ENCODE data around the gene SRGAP3.

Gene SRGAP3

GRCh38 chr3:9155028-9155427 is 94.4 kb downstream of the SRGAP3 start:
- H3K4me3 ChIP-seq (ENCODE audit: low read length): no peak overlapping the region
- TF ChIP-seq ZNF274 (IDR thresholded peaks at IDR 0.05; ENCODE audit: low read depth, low read length): no peak

GRCh38 chr3:9153904-9154619 is 95.4 kb downstream of the SRGAP3 start:
- no peak for TF ChIP-seq ZNF274 (IDR thresholded peaks at IDR 0.05; ENCODE audit: low read depth, low read length)
- no peak overlapping the region for H3K4me3 ChIP-seq (ENCODE audit: low read length)

- H3K4me3 ChIP-seq (ENCODE audit: low read length): no peak overlapping the region
- no peak for TF ChIP-seq ZNF274 (IDR thresholded peaks at IDR 0.05; ENCODE audit: low read depth, low read length)
These were observed 98.2 kb downstream of the SRGAP3 start for GRCh38 chr3:9151240-9151639.

GRCh38 chr3:9149566-9149965 is 99.9 kb downstream of the SRGAP3 start:
- no peak for TF ChIP-seq ZNF274 (IDR thresholded peaks at IDR 0.05; ENCODE audit: low read depth, low read length)
- H3K4me3 ChIP-seq (ENCODE audit: low read length): no peak overlapping the region

- TF ChIP-seq ZNF274 (IDR thresholded peaks at IDR 0.05; ENCODE audit: low read depth, low read length): no peak
- no peak overlapping the region for H3K4me3 ChIP-seq (ENCODE audit: low read length)
These were observed 101.6 kb downstream of the SRGAP3 start for GRCh38 chr3:9147896-9148266.

GRCh38 chr3:9147215-9147895 is 102.1 kb downstream of the SRGAP3 start:
- TF ChIP-seq ZNF274 (IDR thresholded peaks at IDR 0.05; ENCODE audit: low read depth, low read length): no peak
- no peak overlapping the region for H3K4me3 ChIP-seq (ENCODE audit: low read length)

- TF ChIP-seq ZNF274 (IDR thresholded peaks at IDR 0.05; ENCODE audit: low read depth, low read length): no peak
- no peak overlapping the region for H3K4me3 ChIP-seq (ENCODE audit: low read length)
These were observed 102.9 kb downstream of the SRGAP3 start for GRCh38 chr3:9146367-9147071.

- no peak for TF ChIP-seq ZNF274 (IDR thresholded peaks at IDR 0.05; ENCODE audit: low read depth, low read length)
These were observed 106.3 kb downstream of the SRGAP3 start for GRCh38 chr3:9143184-9143583.

GRCh38 chr3:9142362-9142761 is 107.1 kb downstream of the SRGAP3 start:
- TF ChIP-seq ZNF274 (IDR thresholded peaks at IDR 0.05; ENCODE audit: low read depth, low read length): no peak
- no peak overlapping the region for H3K4me3 ChIP-seq (ENCODE audit: low read length)

More at GRCh38 chr3:9143184-9143583, 106.3 kb downstream of the SRGAP3 start:
- no peak overlapping the region for H3K4me3 ChIP-seq (ENCODE audit: low read length)

- no peak for TF ChIP-seq ZNF274 (IDR thresholded peaks at IDR 0.05; ENCODE audit: low read depth, low read length)
These were observed 107.5 kb downstream of the SRGAP3 start for GRCh38 chr3:9141928-9142289.

GRCh38 chr3:9139366-9139765 is 110.1 kb downstream of the SRGAP3 start:
- TF ChIP-seq ZNF274 (IDR thresholded peaks at IDR 0.05; ENCODE audit: low read depth, low read length): no peak

More at GRCh38 chr3:9141928-9142289, 107.5 kb downstream of the SRGAP3 start:
- no peak overlapping the region for H3K4me3 ChIP-seq (ENCODE audit: low read length)

GRCh38 chr3:9137676-9138075 is 111.8 kb downstream of the SRGAP3 start:
- TF ChIP-seq ZNF274 (IDR thresholded peaks at IDR 0.05; ENCODE audit: low read depth, low read length): no peak
- H3K4me3 ChIP-seq (ENCODE audit: low read length): no peak overlapping the region

More at GRCh38 chr3:9139366-9139765, 110.1 kb downstream of the SRGAP3 start:
- H3K4me3 ChIP-seq (ENCODE audit: low read length): no peak overlapping the region

- H3K4me3 ChIP-seq (ENCODE audit: low read length): no peak overlapping the region
These were observed 112.5 kb downstream of the SRGAP3 start for GRCh38 chr3:9136746-9137465.

GRCh38 chr3:9135930-9136525 is 113.4 kb downstream of the SRGAP3 start:
- no peak overlapping the region for H3K4me3 ChIP-seq (ENCODE audit: low read length)
- TF ChIP-seq ZNF274 (IDR thresholded peaks at IDR 0.05; ENCODE audit: low read depth, low read length): no peak

More at GRCh38 chr3:9136746-9137465, 112.5 kb downstream of the SRGAP3 start:
- no peak for TF ChIP-seq ZNF274 (IDR thresholded peaks at IDR 0.05; ENCODE audit: low read depth, low read length)
